BLaER1 (cell line): ENCODE measurements around the gene TSC2.

Source experiments
- H3K27ac ChIP-seq: shearing (Covaris generic); formaldehyde crosslinking; 2 replicates; pipeline ENCODE4 v1.8.1; 2022
- H3K27me3 ChIP-seq: shearing (Covaris generic); formaldehyde crosslinking; 2 replicates; pipeline ENCODE4 v1.8.1; 2022
- H3K36me3 ChIP-seq: shearing (Covaris generic); formaldehyde crosslinking; 2 replicates; pipeline ENCODE4 v1.8.1; 2022
- H3K4me1 ChIP-seq: shearing (Covaris generic); formaldehyde crosslinking; 2 replicates; pipeline ENCODE4 v1.8.1; 2022
- H3K4me2 ChIP-seq: shearing (Covaris generic); formaldehyde crosslinking; 2 replicates; pipeline ENCODE4 v1.8.1; 2022
- H3K4me3 ChIP-seq: shearing (Covaris generic); formaldehyde crosslinking; 2 replicates; pipeline ENCODE4 v1.8.1; 2022
- H3K9ac ChIP-seq: shearing (Covaris generic); formaldehyde crosslinking; 2 replicates; pipeline ENCODE4 v1.8.1; 2022
- H3K9me3 ChIP-seq: shearing (Covaris generic); formaldehyde crosslinking; 2 replicates; pipeline ENCODE4 v1.8.1; 2022
- H4K20me1 ChIP-seq: shearing (Covaris generic); formaldehyde crosslinking; 2 replicates; pipeline ENCODE4 v1.8.1; 2022
- Cebpa-rat ChIP-seq: shearing (Covaris generic); IDR thresholded peaks from 2 replicates; pipeline ENCODE4 v1.8.1; 2022

The TSC2 gene

DNA sequence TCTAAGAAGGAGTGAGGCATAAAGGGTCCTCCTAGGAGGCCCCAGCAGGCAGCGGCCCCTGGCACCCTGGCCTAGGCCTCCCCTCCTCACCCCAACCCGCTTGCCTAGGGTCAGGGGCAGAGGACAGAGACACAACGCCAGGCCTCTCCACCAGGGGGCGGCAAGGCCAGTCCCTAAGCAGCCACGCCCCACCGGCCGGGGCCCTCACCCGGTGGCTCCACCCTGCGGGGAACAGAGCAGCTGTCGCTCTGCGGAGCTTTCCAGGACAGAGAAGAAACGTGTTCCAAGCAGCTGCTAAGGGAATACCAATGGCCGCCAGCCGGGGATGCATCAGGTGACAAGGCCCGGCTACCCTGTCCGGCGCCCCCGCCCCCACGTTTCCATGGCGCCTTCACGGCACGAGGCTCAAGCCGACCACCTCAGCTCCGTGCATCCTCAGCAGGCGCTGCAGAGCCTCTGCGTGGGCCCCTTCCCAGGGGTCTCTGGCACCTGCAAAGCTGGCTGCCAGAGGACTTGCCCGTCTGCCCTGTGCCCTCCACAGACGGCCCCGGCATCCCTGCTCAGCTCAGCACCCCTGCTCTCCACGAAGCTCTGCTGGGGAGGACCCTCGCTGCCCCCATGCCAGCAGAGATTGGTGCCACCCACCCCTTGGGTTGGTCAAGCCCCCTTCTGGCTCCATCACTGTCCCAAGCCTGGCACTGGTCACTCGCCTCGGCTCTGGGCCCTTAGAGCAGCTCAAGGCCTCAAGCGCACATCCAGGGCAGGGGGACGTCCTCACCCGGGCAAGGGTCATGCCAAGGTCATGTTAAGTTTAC is 43.8 kb upstream of the TSC2 start:
- H3K9me3 ChIP-seq = no peaks in the 10 kb centered on the region
- H3K9ac ChIP-seq = peak overlapping the region; percentile 65
- H3K4me1 ChIP-seq = peaks cover 55% of the 10 kb centered on the region
- H4K20me1 ChIP-seq = peaks cover 98% of the 10 kb centered on the region
- TF ChIP-seq Cebpa-rat = no peak
- H3K36me3 ChIP-seq = peaks cover 64% of the 10 kb centered on the region
- peak overlapping the region; percentile 97 for H3K4me2 ChIP-seq
- H3K27me3 ChIP-seq = no peaks in the 10 kb centered on the region
- 0 out of 2 replicates have a peak overlapping the region, but pooled peaks have one; percentile 71 for H3K27ac ChIP-seq
- H3K4me3 ChIP-seq = no peak overlapping the region

DNA sequence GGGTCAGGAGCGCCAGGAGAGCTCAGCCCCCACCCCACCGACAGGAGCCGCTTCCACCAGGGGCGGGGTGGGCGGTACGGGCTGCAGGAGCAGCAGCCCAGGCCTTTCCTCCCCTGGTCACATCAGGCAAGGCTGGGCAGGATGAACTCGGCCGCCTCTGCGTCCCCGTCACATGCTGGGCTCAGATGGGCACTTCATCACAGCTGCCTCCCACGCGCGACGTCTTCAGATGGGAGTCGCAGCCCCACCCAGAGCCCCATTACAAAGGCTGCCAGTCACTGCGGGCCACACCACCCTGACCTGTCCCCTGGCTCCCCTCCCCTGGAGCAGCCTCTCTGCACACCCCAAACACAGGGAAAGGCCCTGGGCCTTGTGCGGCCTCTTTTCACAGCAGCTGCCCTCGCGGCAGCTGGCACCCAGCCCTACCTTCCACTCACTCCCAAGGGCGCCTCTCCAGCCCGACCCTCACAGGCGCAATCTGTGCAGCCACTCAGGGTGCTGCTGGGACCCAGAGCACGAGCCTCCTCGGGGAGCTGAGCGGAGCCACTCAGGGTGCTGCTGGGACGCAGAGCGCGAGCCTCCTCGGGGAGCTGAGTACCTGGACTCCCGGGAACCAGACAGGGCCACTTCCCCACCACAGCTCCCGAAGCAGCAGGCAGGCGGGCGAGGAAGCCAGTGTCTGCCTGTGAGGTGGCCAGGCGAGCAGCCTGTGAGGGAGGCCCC is 42.8 kb upstream of the TSC2 start:
- H3K27me3 ChIP-seq = no peaks in the 10 kb centered on the region
- no peaks in the 10 kb centered on the region for H3K9me3 ChIP-seq
- TF ChIP-seq Cebpa-rat = no peak
- H3K9ac ChIP-seq = peak overlapping the region; percentile 65
- peaks cover 55% of the 10 kb centered on the region for H3K36me3 ChIP-seq
- H3K4me2 ChIP-seq = peak overlapping the region; percentile 97
- peak overlapping the region; percentile 71 for H3K27ac ChIP-seq
- peak overlapping the region; percentile 46 for H3K4me3 ChIP-seq
- peaks cover 55% of the 10 kb centered on the region for H3K4me1 ChIP-seq
- peaks cover 93% of the 10 kb centered on the region for H4K20me1 ChIP-seq

DNA sequence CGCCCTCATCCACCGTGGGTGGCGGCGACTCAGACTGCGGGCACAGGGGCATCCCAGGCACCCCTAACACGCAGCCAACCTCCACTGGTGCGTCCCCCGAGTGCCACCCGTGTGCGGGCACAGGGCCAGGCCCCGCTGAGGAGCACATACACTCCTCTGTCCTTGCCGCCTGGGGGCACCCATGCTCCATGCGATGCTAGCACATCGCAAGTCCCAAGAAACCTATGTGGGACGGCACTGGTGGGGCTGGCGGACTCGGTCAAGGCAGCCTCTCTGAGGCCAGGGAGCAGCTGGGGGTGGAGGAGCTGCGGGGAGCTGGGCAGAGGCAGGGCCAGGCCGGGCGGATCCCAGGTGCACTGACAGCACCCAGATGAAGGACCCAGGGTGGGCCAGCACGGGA is 42.1 kb upstream of the TSC2 start:
- peak overlapping the region; percentile 97 for H3K4me2 ChIP-seq
- H3K27me3 ChIP-seq = no peaks in the 10 kb centered on the region
- no peak for TF ChIP-seq Cebpa-rat
- peaks cover 88% of the 10 kb centered on the region for H4K20me1 ChIP-seq
- peaks cover 48% of the 10 kb centered on the region for H3K36me3 ChIP-seq
- H3K9me3 ChIP-seq = no peaks in the 10 kb centered on the region
- H3K27ac ChIP-seq = peak overlapping the region; percentile 71
- peaks cover 62% of the 10 kb centered on the region for H3K4me1 ChIP-seq
- peak overlapping the region; percentile 65 for H3K9ac ChIP-seq
- peak overlapping the region; percentile 46 for H3K4me3 ChIP-seq

DNA sequence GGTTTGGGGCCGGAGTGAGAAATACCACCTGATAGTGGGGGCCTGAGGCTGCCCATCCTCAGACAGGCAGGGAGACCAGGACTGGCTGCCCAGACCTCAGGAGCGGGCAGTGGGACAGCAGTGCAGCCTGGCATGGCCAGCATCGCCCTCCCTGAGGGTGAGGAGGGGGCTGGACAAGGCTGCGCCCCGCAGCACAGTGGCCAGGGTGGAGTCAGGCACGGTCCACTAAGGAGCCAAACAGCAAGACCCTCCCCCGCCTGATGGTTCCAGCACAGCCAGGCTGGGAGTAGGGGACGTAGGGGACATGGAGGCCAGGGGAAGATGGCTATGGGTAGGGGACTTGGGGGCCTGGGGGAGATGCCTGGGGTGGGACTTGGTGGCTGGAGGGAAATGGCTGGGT is 41.5 kb upstream of the TSC2 start:
- Histone ChIP-seq H3K9me3 (no peaks in the 10 kb centered on the region), H3K27ac (peak overlapping the region; percentile 71), H3K9ac (peak overlapping the region; percentile 94), H3K4me3 (no peak overlapping the region), H3K36me3 (peaks cover 42% of the 10 kb centered on the region), H3K4me1 (peaks cover 65% of the 10 kb centered on the region), H3K27me3 (no peaks in the 10 kb centered on the region), H4K20me1 (peaks cover 82% of the 10 kb centered on the region), H3K4me2 (peak overlapping the region; percentile 97)
- no peak for TF ChIP-seq Cebpa-rat

DNA sequence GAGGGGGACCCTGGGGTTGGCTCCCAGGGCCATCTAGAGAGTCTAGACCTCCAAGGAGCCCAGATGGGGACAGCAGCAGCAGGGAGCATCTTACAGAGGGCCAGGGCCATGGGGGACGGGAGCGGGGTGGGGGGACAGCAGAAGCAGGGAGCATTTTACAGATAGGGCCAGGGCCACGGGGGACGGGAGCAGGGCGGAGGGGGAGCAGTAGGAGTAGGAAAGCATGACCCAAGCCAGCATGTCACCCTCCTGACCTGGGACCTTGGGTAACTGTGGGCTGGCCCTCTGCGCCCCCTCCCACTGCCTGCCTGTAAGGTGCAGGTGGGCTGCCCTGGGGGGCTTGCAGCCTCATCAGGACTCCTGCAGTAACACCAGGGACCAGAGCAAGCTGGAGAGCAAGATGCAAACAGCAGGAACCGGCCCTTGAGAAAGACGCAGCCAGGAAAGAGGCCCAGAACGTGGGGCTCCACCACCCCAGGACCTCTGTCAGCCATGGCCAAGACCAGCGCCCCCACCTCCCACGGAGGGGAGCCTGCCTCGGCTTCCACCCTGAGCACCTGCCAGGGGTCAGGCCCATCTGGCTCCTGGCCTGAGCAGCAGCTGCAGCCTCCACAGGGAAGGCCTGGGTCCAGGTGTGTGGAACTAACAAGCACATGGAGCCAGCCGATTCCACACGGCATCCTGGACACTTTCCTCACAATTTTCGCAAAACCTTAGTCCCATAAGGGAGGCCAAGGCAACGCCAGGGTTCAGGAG is 40.5 kb upstream of the TSC2 start:
- Histone ChIP-seq H3K9me3 (no peaks in the 10 kb centered on the region), H3K4me2 (peak overlapping the region; percentile 97), H4K20me1 (peaks cover 72% of the 10 kb centered on the region), H3K27ac (peak overlapping the region; percentile 91), H3K27me3 (no peaks in the 10 kb centered on the region), H3K9ac (peak overlapping the region; percentile 94), H3K4me3 (peak overlapping the region; percentile 98), H3K4me1 (peaks cover 65% of the 10 kb centered on the region), H3K36me3 (peaks cover 32% of the 10 kb centered on the region)
- TF ChIP-seq Cebpa-rat = no peak

DNA sequence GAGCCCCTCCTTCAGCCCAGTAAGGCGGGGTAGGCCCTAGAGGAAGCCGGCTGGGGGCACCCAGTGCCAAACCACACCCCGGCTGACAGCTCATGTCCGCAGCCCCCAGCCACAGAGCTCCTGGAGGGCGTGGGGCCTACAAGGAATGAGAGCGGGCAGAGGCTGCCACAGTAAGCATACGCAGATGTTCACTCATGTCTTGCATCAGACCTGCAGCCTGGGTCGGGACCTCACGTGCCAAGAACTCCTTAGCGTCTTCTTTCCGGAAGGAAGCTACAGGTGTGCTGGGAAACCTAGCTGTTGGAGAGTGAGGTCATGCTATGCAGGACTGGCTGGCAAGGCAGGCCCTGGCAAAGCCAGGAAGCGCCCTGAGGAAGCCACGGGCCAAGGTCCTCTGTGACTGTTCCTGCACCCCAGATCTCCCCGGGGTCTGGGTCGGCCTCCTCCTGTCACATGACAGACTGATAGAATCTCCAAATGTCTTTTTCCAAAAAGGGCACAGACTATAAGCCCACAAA is 39.7 kb upstream of the TSC2 start:
- peaks cover 64% of the 10 kb centered on the region for H4K20me1 ChIP-seq
- H3K36me3 ChIP-seq = peaks cover 24% of the 10 kb centered on the region

DNA sequence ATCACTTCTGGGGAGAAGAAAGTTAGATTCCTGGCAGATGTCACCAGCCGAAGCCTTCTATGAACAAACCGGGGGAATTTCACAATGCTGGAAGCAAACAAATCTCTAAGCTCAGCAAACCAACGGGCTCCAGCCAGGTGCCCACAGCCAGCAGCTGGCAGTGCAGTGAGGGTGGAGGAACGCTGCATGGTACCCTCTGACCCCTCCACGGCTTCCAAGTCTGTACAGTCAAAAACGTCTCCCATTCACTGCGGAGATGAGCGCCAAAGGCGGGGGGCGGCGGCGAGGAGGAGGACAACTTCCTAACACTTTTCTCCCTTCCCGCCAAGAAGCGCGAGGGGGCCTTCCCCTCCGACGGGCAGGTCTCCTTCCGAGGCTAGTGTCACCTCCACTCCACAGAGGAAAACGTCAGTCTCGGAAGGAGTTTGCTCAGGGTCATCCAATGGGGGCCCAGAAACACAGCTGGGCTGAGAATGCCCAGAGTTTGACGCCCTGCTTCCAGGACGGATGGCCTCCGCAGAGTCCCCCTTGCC is 39.1 kb upstream of the TSC2 start:
- H3K4me1 ChIP-seq = peaks cover 60% of the 10 kb centered on the region
- H3K9ac ChIP-seq = peak overlapping the region; percentile 94
- peak overlapping the region; percentile 91 for H3K27ac ChIP-seq
- peaks cover 58% of the 10 kb centered on the region for H4K20me1 ChIP-seq
- H3K27me3 ChIP-seq = no peaks in the 10 kb centered on the region
- 0 out of 2 replicates have a peak, but pooled peaks have one; percentile 14 for TF ChIP-seq Cebpa-rat
- peaks cover 18% of the 10 kb centered on the region for H3K36me3 ChIP-seq
- H3K9me3 ChIP-seq = no peaks in the 10 kb centered on the region
- H3K4me2 ChIP-seq = peak overlapping the region; percentile 97
- H3K4me3 ChIP-seq = peak overlapping the region; percentile 98

More for the DNA sequence above, 39.7 kb upstream of the TSC2 start:
- Histone ChIP-seq H3K9me3 (no peaks in the 10 kb centered on the region), H3K27ac (peak overlapping the region; percentile 91), H3K4me2 (peak overlapping the region; percentile 97), H3K27me3 (no peaks in the 10 kb centered on the region), H3K9ac (peak overlapping the region; percentile 94), H3K4me1 (peaks cover 65% of the 10 kb centered on the region), H3K4me3 (peak overlapping the region; percentile 98)
- TF ChIP-seq Cebpa-rat = no peak

DNA sequence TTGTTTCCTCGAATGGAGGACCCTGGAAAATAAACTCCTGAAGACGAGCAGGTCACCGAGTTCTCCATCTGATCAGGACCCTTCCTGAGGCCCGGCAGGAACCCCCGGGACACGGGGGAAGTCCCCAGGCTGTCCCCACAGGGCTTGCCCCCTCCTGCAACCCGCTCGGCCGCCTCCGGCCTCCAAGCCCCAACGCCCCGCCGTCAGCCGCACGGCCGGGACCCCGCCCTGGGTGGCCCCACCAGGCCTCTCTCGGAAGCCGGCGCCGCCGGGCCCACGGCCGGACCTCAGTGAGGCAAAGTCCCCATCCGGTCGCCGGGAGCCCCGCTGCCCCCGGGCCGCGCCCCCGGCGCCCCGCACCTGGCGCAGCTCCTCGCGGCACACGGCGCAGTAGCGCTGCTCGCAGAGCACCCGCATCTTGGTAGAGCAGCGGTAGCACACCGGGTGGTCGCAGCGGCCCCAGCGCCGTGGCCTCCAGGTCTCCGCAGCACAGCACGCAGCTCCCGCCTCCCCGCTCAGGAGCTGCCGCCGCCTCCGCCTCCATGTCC is 38.5 kb upstream of the TSC2 start:
- H3K36me3 ChIP-seq = peaks cover 18% of the 10 kb centered on the region
- H4K20me1 ChIP-seq = peaks cover 52% of the 10 kb centered on the region
- H3K4me3 ChIP-seq = peak overlapping the region; percentile 98
- peak overlapping the region; percentile 97 for H3K4me2 ChIP-seq
- H3K27ac ChIP-seq = peak overlapping the region; percentile 91
- H3K27me3 ChIP-seq = no peaks in the 10 kb centered on the region
- H3K9ac ChIP-seq = peak overlapping the region; percentile 94
- no peaks in the 10 kb centered on the region for H3K9me3 ChIP-seq
- H3K4me1 ChIP-seq = peaks cover 55% of the 10 kb centered on the region
- TF ChIP-seq Cebpa-rat = no peak
